Stimulated activated CD8-positive, alpha-beta memory T cell treated with anti-CD3 and anti-CD28 coated beads, Interleukin-2, amount 100 ng/mL, for 1 hour (primary cell): ENCODE results near the gene RRN3.
"Not testable (repeated sequence)": the region's sequence is repeated elsewhere in the genome, so short reads cannot be mapped to it uniquely, and the experiment has no call there.

ENCODE experiments used
- DNase-seq, 2 donors: peaks; one replicate each; pipeline ENCODE4 v3.0.0-alpha.2; 2020; ENCODE audit warnings: low read depth in 2 of 2

The RRN3 gene

GRCh38 chr16:15093955-15094827 is at the start of gene RRN3:
TSS of gene RRN3 (minus strand) at chr16:15094272. CDS start at chr16:15094233, 39 bp downstream.
- peak; percentile 68 to 70 for DNase-seq

GRCh38 chr16:15143601-15144091 is 49.6 kb upstream of the RRN3 start:
- DNase-seq, result not testable (repeated sequence)

- not testable (repeated sequence) for DNase-seq
These were observed 49.0 kb upstream of the RRN3 start for GRCh38 chr16:15142891-15143600.

GRCh38 chr16:15142107-15142890 is 48.2 kb upstream of the RRN3 start:
- DNase-seq, result not testable (repeated sequence)

GRCh38 chr16:15141586-15141985 is 47.5 kb upstream of the RRN3 start:
- DNase-seq, result no peak

- DNase-seq, result not testable (repeated sequence)
These were observed 46.6 kb upstream of the RRN3 start for GRCh38 chr16:15140444-15141365.

GRCh38 chr16:15137514-15137913 is 43.4 kb upstream of the RRN3 start:
- not testable (repeated sequence) for DNase-seq

- DNase-seq, result not testable (repeated sequence)
These were observed 41.6 kb upstream of the RRN3 start for GRCh38 chr16:15135483-15136360.

- DNase-seq, result not testable (repeated sequence)
These were observed 40.8 kb upstream of the RRN3 start for GRCh38 chr16:15134752-15135482.

- not testable (repeated sequence) for DNase-seq
These were observed 39.5 kb upstream of the RRN3 start for GRCh38 chr16:15133554-15133953.

GRCh38 chr16:15132719-15133428 is 38.8 kb upstream of the RRN3 start:
- not testable (repeated sequence) for DNase-seq

- not testable (repeated sequence) for DNase-seq
These were observed 37.0 kb upstream of the RRN3 start for GRCh38 chr16:15130943-15131700.

- not testable (repeated sequence) for DNase-seq
These were observed 36.3 kb upstream of the RRN3 start for GRCh38 chr16:15130256-15130932.

- DNase-seq, result not testable (repeated sequence)
These were observed 33.8 kb upstream of the RRN3 start for GRCh38 chr16:15127641-15128425.

GRCh38 chr16:15100372-15100987 is 6.4 kb upstream of the RRN3 start:
- DNase-seq, result not testable (repeated sequence)
